OCI-LY1 (cell line): ENCODE results near the gene HSPBAP1.

ENCODE experiments used
- CTCF ChIP-seq: fragments of 200-600 bp; sonication (generic), shearing (Covaris generic); IDR thresholded peaks from 2 replicates; pipeline ENCODE4 v1.5.1; 2017; ENCODE audit warnings: mild to moderate bottlenecking, antibody characterized with exemption, low read length, moderate library complexity, mixed read lengths
- EZH2 ChIP-seq: fragments of 200-600 bp; sonication (generic), shearing (Covaris generic); IDR thresholded peaks from 2 replicates; pipeline ENCODE4 v1.8.0; 2017; ENCODE audit warnings: borderline replicate concordance, mixed run types, mild to moderate bottlenecking, antibody characterized with exemption, low read length, moderate library complexity, mixed read lengths

DNA sequence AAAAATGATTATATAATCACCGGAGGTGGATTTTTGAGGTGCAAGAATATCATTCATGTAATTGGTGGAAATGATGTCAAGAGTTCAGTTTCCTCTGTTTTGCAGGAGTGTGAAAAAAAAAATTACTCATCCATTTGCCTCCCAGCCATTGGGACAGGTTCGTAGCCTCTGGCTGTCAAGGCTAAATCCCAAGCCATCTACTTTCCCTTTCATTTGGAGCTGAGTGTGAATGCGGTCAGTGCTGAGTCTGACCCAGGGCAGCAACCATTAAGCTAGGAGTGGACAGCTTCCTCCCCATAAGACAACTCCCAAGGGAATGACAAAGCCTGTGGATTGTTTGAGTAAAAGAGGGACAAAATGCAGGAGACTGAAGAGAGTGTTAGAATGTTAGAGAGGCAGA is 79.4 kb downstream of the HSPBAP1 start:
- TF ChIP-seq EZH2, result no peak
- TF ChIP-seq CTCF, result no peak
